ENCODE data around the gene ZNF518B.

GRCh38 chr4:10448991-10449390 is 8.2 kb downstream of the ZNF518B start:
- no peak for TF ChIP-seq CTCF (IDR thresholded peaks at IDR 0.05)
- TF ChIP-seq POLR2A (IDR thresholded peaks at IDR 0.05), result no peak

Data from esophagus squamous epithelium (tissue), 4 donors.